SK-N-SH treated with all-trans-retinoic acid at 6 μM for 48 hours (cell line): ENCODE data around the gene MTNR1B.

Source experiments
- ATAC-seq: fragments of 200-7000 bp; cut with Tn5 transposase; 3 replicates; pipeline ENCODE4 v1.9.1; 2020; ENCODE audit warnings: mild to moderate bottlenecking, moderate library complexity
- ARNTL ChIP-seq: fragments of 450-650 bp; formaldehyde crosslinking; IDR thresholded peaks from 2 replicates; pipeline ENCODE4 v1.5.0; 2020; ENCODE audit warnings: low read depth, mild to moderate bottlenecking, moderate library complexity, borderline replicate concordance
- BACH2 ChIP-seq: fragments of 250-450 bp; sonication (Bioruptor Pico); IDR thresholded peaks from 2 replicates; pipeline ENCODE4 v1.9.0; 2021; ENCODE audit warnings: mild to moderate bottlenecking, borderline replicate concordance
- CREB5 ChIP-seq: fragments of 250-450 bp; sonication (Bioruptor Pico); IDR thresholded peaks from 2 replicates; pipeline ENCODE4 v1.5.1; 2020; ENCODE audit warnings: low read depth, mild to moderate bottlenecking, moderate library complexity
- CSDC2 ChIP-seq: fragments of 250-450 bp; sonication (Bioruptor Pico); IDR thresholded peaks from 2 replicates; pipeline ENCODE4 v1.5.0; 2020; ENCODE audit warnings: mild to moderate bottlenecking, moderate library complexity
- CSRNP3 ChIP-seq: fragments of 250-450 bp; sonication (Bioruptor Pico); IDR thresholded peaks from 2 replicates; pipeline ENCODE4 v1.5.1; 2021; ENCODE audit warnings: mild to moderate bottlenecking, moderate library complexity
- ESRRG ChIP-seq: fragments of 250-450 bp; sonication (Bioruptor Pico); IDR thresholded peaks from 2 replicates; pipeline ENCODE4 v1.6.1; 2021; ENCODE audit warnings: mild to moderate bottlenecking
- GLIS3 ChIP-seq: fragments of 250-450 bp; sonication (Bioruptor Pico); IDR thresholded peaks from 2 replicates; pipeline ENCODE4 v1.5.0; 2020; ENCODE audit warnings: mild to moderate bottlenecking, moderate library complexity
- ISL1 ChIP-seq: fragments of 250-450 bp; sonication (Bioruptor Pico); IDR thresholded peaks from 2 replicates; pipeline ENCODE4 v2.1.2; 2022; ENCODE audit warnings: mild to moderate bottlenecking, moderate library complexity
- OSR1 ChIP-seq: fragments of 250-450 bp; sonication (Bioruptor Pico); IDR thresholded peaks from 2 replicates; pipeline ENCODE4 v1.8.0; 2022; ENCODE audit warnings: moderate library complexity, mild to moderate bottlenecking, inconsistent platforms
- POU6F1 ChIP-seq: fragments of 250-450 bp; sonication (Bioruptor Pico); IDR thresholded peaks from 2 replicates; pipeline ENCODE4 v1.8.0; 2021; ENCODE audit warnings: low read depth, mild to moderate bottlenecking, moderate library complexity, borderline replicate concordance
- PPARA ChIP-seq: fragments of 250-450 bp; sonication (Bioruptor Pico); IDR thresholded peaks from 2 replicates; pipeline ENCODE4 v1.5.0; 2020; ENCODE audit warnings: mild to moderate bottlenecking, borderline replicate concordance
- SNAI2 ChIP-seq: fragments of 250-450 bp; sonication (Bioruptor Pico); IDR thresholded peaks from 2 replicates; pipeline ENCODE4 v1.5.0; 2020; ENCODE audit warnings: mild to moderate bottlenecking, moderate library complexity
- TCF4 ChIP-seq: fragments of 250-450 bp; sonication (Bioruptor Pico); IDR thresholded peaks from 2 replicates; pipeline ENCODE4 v1.8.0; 2021; ENCODE audit warnings: mild to moderate bottlenecking, moderate library complexity, borderline replicate concordance
- ZC3H10 ChIP-seq: fragments of 250-450 bp; sonication (Bioruptor Pico); IDR thresholded peaks from 2 replicates; pipeline ENCODE4 v1.5.1; 2021; ENCODE audit warnings: mild to moderate bottlenecking, moderate library complexity
- ZFP3 ChIP-seq: fragments of 250-450 bp; sonication (Bioruptor Pico); IDR thresholded peaks from 2 replicates; pipeline ENCODE4 v1.5.0; 2020; ENCODE audit warnings: mild to moderate bottlenecking, moderate library complexity
- ZFP30 ChIP-seq: fragments of 450-650 bp; formaldehyde crosslinking; IDR thresholded peaks from 2 replicates; pipeline ENCODE4 v1.5.0; 2022; ENCODE audit warnings: mild to moderate bottlenecking, moderate library complexity
- ZNF565 ChIP-seq: fragments of 450-650 bp; formaldehyde crosslinking; conservative IDR thresholded peaks from 2 replicates; pipeline ENCODE4 v1.5.0; 2020; ENCODE audit warnings: low read depth, mild to moderate bottlenecking, moderate library complexity
- ZNF70 ChIP-seq: fragments of 450-650 bp; formaldehyde crosslinking; IDR thresholded peaks from 2 replicates; pipeline ENCODE4 v1.5.0; 2020; ENCODE audit warnings: mild to moderate bottlenecking, moderate library complexity
- ZNF8 ChIP-seq: fragments of 450-650 bp; formaldehyde crosslinking; IDR thresholded peaks from 2 replicates; pipeline ENCODE4 v1.5.0; 2020; ENCODE audit warnings: mild to moderate bottlenecking, moderate library complexity
- TF ChIP-seq, protein P1 (sequence below): fragments of 250-450 bp; sonication (Bioruptor Pico); IDR thresholded peaks from 2 replicates; pipeline ENCODE4 v1.5.0; 2020; ENCODE audit warnings: mild to moderate bottlenecking, moderate library complexity
- TF ChIP-seq, protein P2 (sequence below): fragments of 250-450 bp; sonication (Bioruptor Pico); IDR thresholded peaks from 2 replicates; pipeline ENCODE4 v1.8.0; 2020; ENCODE audit warnings: mild to moderate bottlenecking, moderate library complexity, borderline replicate concordance

The MTNR1B gene

DNA sequence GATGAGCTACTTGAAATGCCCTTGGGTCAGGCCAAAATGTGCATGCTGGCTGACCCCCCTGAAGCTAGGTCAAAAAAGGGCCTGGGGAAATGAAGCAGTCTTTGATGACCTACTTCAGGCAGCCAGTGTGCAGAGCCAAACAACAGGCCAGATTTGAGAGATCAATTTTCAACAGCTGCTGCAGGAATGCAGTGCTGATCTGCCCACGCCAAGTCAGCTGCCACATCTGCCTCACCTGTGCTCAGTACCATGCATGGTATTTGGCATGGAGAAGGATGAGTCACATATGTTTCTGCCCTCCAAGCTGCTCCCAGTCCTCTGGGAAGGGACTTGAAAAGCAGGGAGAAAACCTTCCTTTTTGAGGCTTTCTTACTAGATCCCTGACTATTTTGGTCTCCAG lies 35.8 kb downstream of the MTNR1B start (continued):
- no peak for TF ChIP-seq PPARA (CRISPR knock-in tag)

- no peak for ATAC-seq
- TF ChIP-seq ZNF70 (CRISPR knock-in tag), result no peak
- TF ChIP-seq ZFP30, result no peak
- no peak for TF ChIP-seq OSR1 (CRISPR knock-in tag)
- TF ChIP-seq BACH2 (CRISPR knock-in tag), result no peak
- TF ChIP-seq PPARA (CRISPR knock-in tag), result no peak
- TF ChIP-seq ARNTL (CRISPR knock-in tag), result no peak
- no peak for TF ChIP-seq ZC3H10 (CRISPR knock-in tag)
- no peak for TF ChIP-seq TCF4 (CRISPR knock-in tag)
- TF ChIP-seq CSRNP3 (CRISPR knock-in tag), result no peak
- no peak for TF ChIP-seq GLIS3 (CRISPR knock-in tag)
- no peak for TF ChIP-seq SNAI2 (CRISPR knock-in tag)
- TF ChIP-seq ISL1 (CRISPR knock-in tag), result no peak
- TF ChIP-seq, protein P1, sequence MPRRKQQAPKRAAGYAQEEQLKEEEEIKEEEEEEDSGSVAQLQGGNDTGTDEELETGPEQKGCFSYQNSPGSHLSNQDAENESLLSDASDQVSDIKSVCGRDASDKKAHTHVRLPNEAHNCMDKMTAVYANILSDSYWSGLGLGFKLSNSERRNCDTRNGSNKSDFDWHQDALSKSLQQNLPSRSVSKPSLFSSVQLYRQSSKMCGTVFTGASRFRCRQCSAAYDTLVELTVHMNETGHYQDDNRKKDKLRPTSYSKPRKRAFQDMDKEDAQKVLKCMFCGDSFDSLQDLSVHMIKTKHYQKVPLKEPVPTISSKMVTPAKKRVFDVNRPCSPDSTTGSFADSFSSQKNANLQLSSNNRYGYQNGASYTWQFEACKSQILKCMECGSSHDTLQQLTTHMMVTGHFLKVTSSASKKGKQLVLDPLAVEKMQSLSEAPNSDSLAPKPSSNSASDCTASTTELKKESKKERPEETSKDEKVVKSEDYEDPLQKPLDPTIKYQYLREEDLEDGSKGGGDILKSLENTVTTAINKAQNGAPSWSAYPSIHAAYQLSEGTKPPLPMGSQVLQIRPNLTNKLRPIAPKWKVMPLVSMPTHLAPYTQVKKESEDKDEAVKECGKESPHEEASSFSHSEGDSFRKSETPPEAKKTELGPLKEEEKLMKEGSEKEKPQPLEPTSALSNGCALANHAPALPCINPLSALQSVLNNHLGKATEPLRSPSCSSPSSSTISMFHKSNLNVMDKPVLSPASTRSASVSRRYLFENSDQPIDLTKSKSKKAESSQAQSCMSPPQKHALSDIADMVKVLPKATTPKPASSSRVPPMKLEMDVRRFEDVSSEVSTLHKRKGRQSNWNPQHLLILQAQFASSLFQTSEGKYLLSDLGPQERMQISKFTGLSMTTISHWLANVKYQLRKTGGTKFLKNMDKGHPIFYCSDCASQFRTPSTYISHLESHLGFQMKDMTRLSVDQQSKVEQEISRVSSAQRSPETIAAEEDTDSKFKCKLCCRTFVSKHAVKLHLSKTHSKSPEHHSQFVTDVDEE (CRISPR knock-in tag), result no peak
- TF ChIP-seq ESRRG (CRISPR knock-in tag), result no peak
- TF ChIP-seq ZNF565 (CRISPR knock-in tag), result no peak
Measured at GRCh38 chr11:93013646-93014045, 44.2 kb downstream of the MTNR1B start.

DNA sequence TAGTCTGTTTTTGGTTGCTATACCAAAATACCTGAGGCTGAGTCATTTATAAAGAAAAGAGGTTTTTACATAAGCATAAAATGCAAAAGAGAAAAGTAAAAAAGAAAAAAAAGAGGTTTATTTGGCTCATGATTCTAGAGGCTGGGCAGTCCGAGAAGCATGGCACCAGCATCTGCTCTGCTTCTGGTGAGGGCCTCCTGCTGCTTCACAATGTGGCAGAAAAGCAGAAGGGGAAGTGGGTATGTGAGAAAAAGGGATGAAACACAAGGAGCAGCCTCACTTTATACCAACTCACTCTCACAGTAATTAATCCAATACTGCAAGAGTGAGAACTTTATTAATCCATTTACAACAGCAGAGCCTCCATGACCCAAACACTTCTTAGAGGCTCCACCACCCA lies 47.1 kb downstream of the MTNR1B start:
- ATAC-seq, result no peak

More for the DNA sequence above, 47.1 kb downstream of the MTNR1B start:
- TF ChIP-seq ISL1 (CRISPR knock-in tag) (no peak), SNAI2 (CRISPR knock-in tag) (no peak), CREB5 (CRISPR knock-in tag) (no peak), PPARA (CRISPR knock-in tag) (no peak), CSRNP3 (CRISPR knock-in tag) (no peak), ZFP3 (no peak), ARNTL (CRISPR knock-in tag) (no peak), ZNF70 (CRISPR knock-in tag) (no peak), CSDC2 (CRISPR knock-in tag) (no peak), OSR1 (CRISPR knock-in tag) (no peak), ZFP30 (no peak), ZNF8 (CRISPR knock-in tag) (no peak), BACH2 (CRISPR knock-in tag) (no peak), ESRRG (CRISPR knock-in tag) (no peak), GLIS3 (CRISPR knock-in tag) (no peak), TCF4 (CRISPR knock-in tag) (no peak), POU6F1 (CRISPR knock-in tag) (no peak), ZC3H10 (CRISPR knock-in tag) (no peak)
- TF ChIP-seq, protein P2, sequence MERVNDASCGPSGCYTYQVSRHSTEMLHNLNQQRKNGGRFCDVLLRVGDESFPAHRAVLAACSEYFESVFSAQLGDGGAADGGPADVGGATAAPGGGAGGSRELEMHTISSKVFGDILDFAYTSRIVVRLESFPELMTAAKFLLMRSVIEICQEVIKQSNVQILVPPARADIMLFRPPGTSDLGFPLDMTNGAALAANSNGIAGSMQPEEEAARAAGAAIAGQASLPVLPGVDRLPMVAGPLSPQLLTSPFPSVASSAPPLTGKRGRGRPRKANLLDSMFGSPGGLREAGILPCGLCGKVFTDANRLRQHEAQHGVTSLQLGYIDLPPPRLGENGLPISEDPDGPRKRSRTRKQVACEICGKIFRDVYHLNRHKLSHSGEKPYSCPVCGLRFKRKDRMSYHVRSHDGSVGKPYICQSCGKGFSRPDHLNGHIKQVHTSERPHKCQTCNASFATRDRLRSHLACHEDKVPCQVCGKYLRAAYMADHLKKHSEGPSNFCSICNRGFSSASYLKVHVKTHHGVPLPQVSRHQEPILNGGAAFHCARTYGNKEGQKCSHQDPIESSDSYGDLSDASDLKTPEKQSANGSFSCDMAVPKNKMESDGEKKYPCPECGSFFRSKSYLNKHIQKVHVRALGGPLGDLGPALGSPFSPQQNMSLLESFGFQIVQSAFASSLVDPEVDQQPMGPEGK (CRISPR knock-in tag), result no peak
- TF ChIP-seq, protein P1 (CRISPR knock-in tag), result no peak
